H54 (cell line): ENCODE data around the gene CLDN11.

Experiments used
- DNase-seq: peaks from one replicate; pipeline ENCODE4 v3.0.0; 2011; ENCODE audit warnings: low spot score, mixed read lengths; ENCODE audit not compliant: insufficient read length
- FAIRE-seq: peaks from 3 replicates; lab custom pipeline; 2011; peaks lifted over from hg19 to GRCh38; lab: Jason Lieb, UNC
- POLR2A ChIP-seq: IDR thresholded peaks from 2 replicates; pipeline ENCODE4 v1.6.1; 2011; ENCODE audit warnings: low read depth, mild to moderate bottlenecking, low read length

The CLDN11 gene

DNA sequence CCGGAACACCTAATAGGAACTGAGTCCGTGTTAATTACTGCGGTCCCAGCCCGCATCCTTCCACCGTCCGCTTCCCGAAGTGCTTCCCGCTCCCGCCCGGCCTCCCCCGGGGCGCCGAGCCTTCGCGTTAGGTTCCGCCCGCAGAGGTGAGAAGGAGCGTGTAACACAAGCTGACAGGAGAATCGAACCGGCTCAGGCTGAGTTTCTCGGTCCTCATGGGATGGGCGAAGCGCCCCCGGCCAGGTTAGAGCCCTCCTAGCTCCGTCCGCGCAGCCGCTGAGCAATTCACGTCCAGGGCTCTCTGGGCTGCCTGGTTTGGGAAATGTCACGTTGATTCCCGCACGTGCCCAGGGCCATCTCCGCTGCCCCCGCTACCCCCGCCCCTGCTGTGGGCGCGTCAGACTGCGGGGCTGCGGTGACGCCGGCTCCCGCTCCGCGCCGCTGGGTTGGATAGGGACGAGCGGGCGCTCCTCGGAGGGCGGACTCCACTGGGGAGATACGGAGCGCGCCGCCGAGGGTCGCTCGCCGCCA lies 954 bp downstream of the CLDN11 start:
- DNase-seq, result no peak
- no peak for TF ChIP-seq POLR2A
- no peak for FAIRE-seq

DNA sequence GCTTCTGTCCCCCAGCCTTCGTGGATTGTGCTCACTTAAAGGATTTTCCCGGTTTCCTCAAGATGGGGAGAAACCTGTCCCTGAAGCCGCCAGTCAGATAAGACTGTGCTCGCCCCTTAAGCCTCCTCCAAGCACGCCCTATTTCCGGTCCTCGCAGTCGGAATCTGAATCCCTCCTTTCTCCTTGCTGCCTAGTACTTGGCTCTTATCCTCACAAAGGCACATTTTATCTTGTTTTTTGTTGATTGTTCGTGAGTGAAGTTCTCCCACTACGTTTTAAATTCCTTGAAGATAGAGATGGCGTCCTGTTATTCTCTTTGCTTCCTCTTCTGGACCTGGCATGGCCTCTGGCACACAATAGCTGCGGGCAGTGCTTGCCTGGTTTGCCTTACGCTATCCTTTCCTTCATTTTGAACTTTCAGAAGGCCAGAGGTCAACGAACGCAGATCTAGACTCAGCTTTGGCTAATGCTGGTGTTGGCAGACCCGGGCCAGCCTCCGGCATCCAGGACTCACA lies 1.7 kb downstream of the CLDN11 start:
- TF ChIP-seq POLR2A, result no peak
- DNase-seq (no peak), FAIRE-seq (no peak)

DNA sequence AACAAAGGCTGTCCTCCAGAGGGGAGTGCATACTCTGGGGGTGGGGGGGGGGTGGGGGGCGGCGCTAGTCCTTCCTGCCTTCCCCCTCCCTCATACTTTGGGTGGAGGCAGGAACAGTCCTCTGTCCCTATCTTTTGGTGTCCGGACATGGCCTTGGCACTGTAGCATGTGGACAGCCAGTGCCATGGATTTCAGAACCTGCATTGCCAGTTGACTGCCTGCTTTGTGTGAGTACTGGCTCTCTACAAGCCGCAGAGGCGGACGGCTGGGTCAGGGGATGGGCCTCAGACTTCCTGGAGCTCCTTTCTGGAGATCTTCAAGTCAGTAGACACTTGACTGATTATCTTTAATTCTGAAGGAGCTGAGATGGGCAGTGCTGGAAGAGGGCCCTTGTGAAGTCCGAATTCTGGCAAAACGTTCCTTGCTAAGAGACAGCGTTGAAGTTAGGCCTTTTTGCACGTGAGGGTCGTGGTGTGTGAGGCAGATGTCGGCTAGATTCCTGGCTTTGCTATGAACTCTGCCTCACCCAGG lies 2.5 kb downstream of the CLDN11 start:
- no peak for TF ChIP-seq POLR2A
- DNase-seq, result no peak

DNA sequence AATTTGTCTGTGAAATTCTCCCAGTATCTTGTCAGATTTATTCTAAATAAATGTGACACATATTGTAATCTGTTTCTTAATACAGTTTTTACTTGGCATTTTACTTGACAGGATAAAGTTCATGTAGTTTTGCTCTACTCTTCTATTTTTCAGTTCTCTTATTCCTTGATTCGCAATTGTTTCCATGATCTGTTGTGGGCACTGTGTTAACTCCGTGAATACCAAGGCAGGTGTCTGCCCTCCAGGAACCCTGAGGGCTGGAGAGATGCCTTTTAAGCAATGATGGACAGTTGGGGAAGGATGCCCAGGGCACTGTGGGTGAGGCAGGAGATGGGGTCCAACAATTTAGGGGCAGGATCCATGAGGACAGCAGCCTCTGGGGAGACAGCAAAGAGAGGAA lies 3.1 kb downstream of the CLDN11 start:
- FAIRE-seq (no peak), DNase-seq (no peak)
- no peak for TF ChIP-seq POLR2A

More for the DNA sequence above, 2.5 kb downstream of the CLDN11 start:
- FAIRE-seq, result no peak

DNA sequence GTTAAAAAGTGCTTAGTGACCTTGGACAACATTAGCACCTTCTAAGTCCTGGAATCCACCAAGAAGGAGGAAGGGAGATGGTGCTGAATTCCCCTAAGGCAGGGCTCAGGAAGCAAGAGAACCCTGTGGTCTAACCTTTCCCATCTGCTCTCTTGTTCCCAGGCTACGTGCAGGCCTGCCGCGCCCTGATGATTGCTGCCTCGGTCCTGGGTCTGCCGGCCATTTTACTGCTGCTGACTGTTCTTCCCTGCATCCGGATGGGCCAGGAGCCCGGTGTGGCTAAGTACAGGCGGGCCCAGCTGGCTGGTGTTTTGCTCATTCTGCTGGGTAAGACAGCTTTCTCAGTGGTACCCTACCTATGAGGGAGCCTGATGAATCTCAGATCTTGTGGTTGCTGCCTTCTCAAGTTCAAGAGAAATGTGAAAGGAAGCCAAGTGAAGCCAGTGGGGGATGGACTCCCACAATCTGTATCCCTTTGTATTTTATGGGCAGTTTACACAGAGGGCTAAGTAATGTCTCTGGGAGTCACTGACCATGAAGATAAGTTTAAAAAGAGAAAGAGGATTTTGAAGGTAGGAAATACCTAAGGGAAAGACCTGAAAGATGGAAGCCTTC lies 4.4 kb downstream of the CLDN11 start:
- FAIRE-seq, result no peak
- no peak for TF ChIP-seq POLR2A

DNA sequence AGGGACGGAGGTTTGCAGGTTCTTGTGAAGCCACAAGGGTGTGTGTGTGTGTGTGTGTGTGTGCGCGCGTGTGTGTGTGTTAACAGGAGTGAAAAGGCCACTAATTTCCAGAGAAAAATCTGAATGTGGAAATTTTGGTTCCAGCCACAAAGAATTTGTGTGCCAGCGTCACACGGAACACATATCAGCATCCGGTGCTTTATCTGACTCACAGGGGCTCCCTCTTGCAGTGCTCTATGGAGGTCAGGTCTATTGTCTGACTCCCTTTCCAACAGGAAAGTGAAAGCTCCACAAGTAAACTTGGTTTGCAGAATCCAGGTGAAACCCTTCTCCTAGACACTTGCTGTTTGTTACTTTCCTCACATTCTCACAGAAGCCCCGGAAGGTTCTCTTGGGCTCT lies 6.2 kb downstream of the CLDN11 start:
- TF ChIP-seq POLR2A, result no peak
- no peak for DNase-seq
- FAIRE-seq, result no peak

More for the DNA sequence above, 4.4 kb downstream of the CLDN11 start:
- no peak for DNase-seq

DNA sequence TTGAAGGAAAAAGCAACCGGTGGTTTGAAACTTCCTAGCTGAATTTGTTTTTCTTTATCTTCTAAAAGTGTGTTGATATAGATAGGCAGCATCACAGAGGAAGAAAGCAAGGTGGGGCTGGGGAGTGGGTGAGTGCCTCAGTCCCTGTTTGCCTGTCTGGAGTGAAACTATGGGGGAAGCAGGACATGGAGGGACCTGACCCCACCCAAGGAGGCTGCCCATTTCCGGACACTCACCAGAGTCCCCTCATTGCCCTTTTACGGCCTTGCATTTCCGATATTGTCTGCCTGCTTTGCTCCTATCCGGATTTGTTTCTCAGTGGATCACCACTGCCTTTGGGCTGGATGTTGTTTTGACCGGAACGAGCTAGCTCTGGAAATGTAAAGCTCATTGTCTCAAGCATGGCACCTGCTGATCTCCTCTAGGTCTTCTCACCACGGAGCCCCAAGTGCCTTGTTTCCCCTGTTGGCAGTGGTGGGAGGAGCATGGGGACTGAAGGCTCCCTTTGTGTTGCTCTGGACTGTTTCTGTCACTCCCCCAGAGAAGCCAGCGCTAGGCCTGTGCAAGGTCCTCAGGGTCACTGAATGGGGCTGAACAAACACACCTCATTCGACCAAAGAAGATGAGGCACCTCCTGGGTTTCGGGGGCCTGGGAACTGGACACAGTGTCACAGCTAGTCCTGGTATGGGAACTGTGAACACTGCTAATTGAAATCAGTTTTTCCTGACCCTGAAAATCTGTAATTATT lies 7.0 kb downstream of the CLDN11 start:
- FAIRE-seq (no peak), DNase-seq (no peak)
- TF ChIP-seq POLR2A, result no peak

DNA sequence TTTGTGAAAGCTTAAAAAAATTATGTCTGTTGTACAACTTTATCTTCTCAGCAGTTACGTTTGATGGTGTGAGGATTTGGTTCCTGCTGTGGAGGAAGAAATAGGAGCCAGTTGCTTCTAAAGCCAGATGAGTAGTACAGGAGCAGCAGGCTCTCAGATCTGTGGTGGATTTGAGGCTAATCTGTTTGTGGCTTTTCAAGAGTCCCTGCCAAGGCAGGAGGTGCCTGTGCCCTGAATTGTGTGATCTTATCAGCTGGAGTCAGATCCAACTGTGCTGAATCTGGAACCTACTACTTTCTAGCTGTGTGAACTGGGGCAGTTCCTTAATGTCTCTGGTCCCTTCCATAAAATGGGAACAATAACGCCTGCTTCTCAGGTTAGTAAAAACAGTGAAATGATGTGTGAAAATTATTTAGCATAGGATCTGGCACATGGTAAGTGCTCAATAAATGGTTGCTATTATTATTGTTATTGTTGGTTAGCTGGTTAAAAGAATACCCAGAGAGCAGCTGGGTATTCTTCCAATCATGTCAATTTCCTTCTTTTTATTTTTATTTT lies 7.7 kb downstream of the CLDN11 start:
- FAIRE-seq (no peak), DNase-seq (no peak)
- TF ChIP-seq POLR2A, result no peak

DNA sequence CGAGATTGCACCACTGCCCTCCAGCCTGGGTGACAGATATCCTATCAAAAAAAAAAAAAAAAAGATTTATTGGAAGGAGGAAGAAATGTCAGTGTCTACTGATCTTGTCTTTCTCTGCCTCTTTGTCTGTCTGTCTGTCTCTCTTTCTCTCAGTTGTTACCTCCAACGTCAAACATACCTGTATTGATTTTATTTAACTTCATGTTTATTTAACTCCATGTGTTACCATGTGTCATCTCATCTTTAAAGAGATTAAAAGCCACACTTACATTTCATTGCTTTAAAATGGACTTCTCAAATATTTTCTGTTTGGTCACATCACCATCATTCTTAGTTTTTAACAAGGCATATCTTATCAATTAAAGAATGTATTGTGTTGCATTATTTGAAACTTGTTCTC lies 9.4 kb downstream of the CLDN11 start:
- no peak for TF ChIP-seq POLR2A
- DNase-seq (no peak), FAIRE-seq (peak; percentile 23)

DNA sequence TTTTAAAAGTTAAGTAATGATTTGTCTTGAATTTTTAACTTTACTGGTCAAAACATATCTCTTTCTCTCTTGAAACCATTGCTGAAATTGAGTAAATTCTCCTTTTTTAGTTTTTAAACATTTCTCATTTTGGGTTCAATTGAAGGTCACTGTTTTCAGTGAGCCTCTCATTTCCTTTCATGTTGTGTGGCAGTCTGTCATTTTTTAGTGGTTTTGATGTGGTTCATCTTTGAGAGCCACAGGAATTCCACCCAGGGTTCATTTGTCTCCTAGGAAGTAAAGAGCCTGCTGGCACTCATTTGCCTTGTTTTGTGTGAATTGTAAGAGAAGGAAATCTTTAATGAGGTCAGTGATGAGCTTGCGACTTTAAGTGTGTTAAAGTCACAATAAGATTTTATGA lies 10.4 kb downstream of the CLDN11 start:
- TF ChIP-seq POLR2A, result no peak
- DNase-seq (no peak), FAIRE-seq (peak; percentile 91)

DNA sequence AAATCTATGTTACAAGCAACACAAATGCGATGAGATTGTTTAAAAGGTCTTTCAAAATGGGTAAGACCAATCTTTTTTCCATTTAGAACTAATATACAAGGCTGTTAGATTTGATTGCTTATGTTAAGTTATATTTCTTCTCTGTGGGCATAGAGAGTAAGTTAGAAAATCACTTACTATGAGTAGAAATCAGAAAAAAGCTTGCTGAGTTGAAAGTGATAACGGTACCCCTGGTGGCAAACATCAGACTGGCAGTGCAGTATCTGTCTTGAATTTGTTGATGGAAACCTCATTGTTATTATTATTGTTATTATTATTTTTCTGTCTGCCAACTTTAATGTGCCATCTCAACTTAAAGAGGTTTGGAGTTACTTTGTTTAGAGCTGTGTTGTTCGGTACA lies 12.4 kb downstream of the CLDN11 start:
- no peak for DNase-seq
- TF ChIP-seq POLR2A, result no peak
- no peak for FAIRE-seq

DNA sequence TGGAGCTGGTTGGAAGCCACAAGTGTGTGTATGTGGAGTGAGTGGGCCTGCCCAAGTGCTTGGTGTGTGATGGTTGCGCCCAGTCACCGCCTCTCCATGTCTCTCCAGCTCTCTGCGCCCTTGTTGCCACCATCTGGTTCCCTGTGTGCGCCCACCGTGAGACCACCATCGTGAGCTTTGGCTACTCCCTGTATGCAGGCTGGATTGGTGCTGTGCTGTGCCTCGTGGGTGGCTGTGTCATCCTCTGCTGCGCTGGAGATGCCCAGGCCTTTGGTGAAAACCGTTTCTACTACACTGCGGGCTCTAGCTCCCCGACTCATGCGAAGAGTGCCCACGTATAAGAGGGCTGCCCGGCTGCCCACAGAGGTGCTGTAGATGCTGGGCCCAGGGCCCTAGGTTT lies 13.7 kb downstream of the CLDN11 start:
- DNase-seq (no peak), FAIRE-seq (no peak)

DNA sequence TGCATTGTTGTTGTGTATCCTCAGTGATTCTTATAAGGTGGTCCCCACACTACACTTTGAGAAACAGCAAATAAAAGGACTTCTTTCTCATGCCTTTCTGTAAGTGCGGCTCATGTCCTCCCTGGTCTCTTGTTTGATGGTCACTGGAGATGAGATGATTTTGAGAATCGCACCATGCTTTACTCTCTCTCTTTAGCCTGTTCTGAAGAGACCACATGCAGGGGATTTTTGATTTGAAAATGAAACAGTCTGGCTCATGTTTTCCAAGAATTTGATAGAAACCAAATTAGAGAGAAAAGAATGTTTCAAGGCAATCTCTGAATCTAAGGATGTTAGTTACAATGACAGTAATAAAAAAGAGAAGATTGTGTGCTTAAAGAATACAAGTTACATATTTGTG lies 18.0 kb downstream of the CLDN11 start:
- no peak for DNase-seq
- no peak for FAIRE-seq
- no peak for TF ChIP-seq POLR2A

More for the DNA sequence above, 13.7 kb downstream of the CLDN11 start:
- TF ChIP-seq POLR2A, result no peak

DNA sequence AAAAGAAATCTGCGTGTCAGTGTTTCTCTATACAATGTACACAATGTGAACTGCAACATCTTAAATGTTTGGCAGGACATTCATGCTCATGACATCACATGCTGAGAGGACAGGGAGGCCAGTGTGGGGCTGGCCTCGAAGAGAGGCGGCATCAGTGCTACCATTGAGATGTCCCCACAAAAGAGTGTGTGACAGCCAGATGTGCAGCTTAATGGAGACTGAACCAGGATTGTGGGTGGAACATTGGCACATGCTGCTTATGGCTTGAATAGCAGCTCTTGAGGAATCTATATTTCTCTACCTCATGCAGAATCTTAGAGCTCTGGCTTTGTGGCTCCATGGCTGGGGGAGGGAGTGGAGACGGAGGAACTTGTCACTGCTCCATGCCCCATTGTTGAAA lies 18.5 kb downstream of the CLDN11 start:
- DNase-seq (no peak), FAIRE-seq (no peak)
- no peak for TF ChIP-seq POLR2A
